Heart right ventricle (tissue), 16 donors: Measurements from ENCODE around the gene TANGO6. TPM values are rescaled to one million over a fixed set of nuclear protein-coding genes. Genes with fewer than 3 reads are reported as not detected.
A peak's percentile ranks its signal among the peaks of the same experiment; 100 is the strongest.

Source experiments
- ATAC-seq, 8 donors: fragments of 200-7000 bp; cut with Tn5 transposase; one replicate each; pipeline ENCODE4 v1.9.1; 2020; ENCODE audit warnings: mild to moderate bottlenecking in 8 of 8, moderate library complexity in 8 of 8, moderate number of reproducible peaks in 1 of 8
- DNase-seq, 2 donors: peaks; one replicate each; pipeline ENCODE4 v3.0.0-alpha.2; 2020
- H3K27ac ChIP-seq, 10 donors: fragments of 200-600 bp; sonication (generic) in 2 of 10; one replicate each; pipeline versions ENCODE4 v1.5.0 to v1.8.0; 2020 to 2022; ENCODE audit warnings: mild to moderate bottlenecking in 3 of 10
- H3K27me3 ChIP-seq, 7 donors: fragments of 200-600 bp; one replicate each; pipeline ENCODE4 v1.8.0; 2021 to 2022; ENCODE audit warnings: mild to moderate bottlenecking in 2 of 7
- H3K36me3 ChIP-seq, 9 donors: fragments of 200-600 bp; sonication (generic) in 1 of 9; one replicate each; pipeline versions ENCODE4 v1.5.0 to v1.8.0; 2020 to 2022; ENCODE audit warnings: mild to moderate bottlenecking in 2 of 9
- H3K4me1 ChIP-seq, 9 donors: fragments of 200-600 bp; sonication (generic) in 1 of 9; one replicate each; pipeline versions ENCODE4 v1.5.0 to v1.8.0; 2020 to 2022; ENCODE audit warnings: mild to moderate bottlenecking in 4 of 9
- H3K4me3 ChIP-seq, 10 donors: fragments of 200-600 bp; sonication (generic) in 2 of 10; one replicate each; pipeline versions ENCODE4 v1.5.0 to v1.8.0; 2020 to 2022; ENCODE audit warnings: mild to moderate bottlenecking in 7 of 10, moderate library complexity in 2 of 10
- H3K9me3 ChIP-seq, 11 donors: fragments of 200-600 bp in 10 of 11; sonication (generic) in 2 of 11; one replicate each; pipeline versions ENCODE4 v1.5.0 to v1.8.0; 2013 to 2022; ENCODE audit warnings: mild to moderate bottlenecking in 2 of 11, control low read depth in 1 of 11, moderate library complexity in 1 of 11
- CTCF ChIP-seq, 9 donors: fragments of 200-600 bp; sonication (generic) in 2 of 9; IDR thresholded peaks; one replicate each; pipeline versions ENCODE4 v1.5.0 to v1.8.0; 2021 to 2022; ENCODE audit warnings: antibody characterized with exemption in 9 of 9, mild to moderate bottlenecking in 5 of 9, moderate library complexity in 1 of 9
- WGBS, 2 donors: extraction: QIAGEN DNeasy Blood & Tissue Kit; methylation state at CpG; one replicate each; pipeline ENCODE4 v1.1.7; 2013; ENCODE audit warnings: inconsistent platforms in 1 of 2; 5-methylcytosine and 5-hydroxymethylcytosine counted together
- intact Hi-C, 10 donors: fragments of 100-400 bp; cut with DNase I; formaldehyde crosslinking; loops; one replicate each; pipeline versions ENCODE4 v1.11.1 to v1.14.2; 2022
- polyA plus RNA-seq, 2 donors: library from polyadenylated mRNA; stranded (reverse); fragments of 200-250 nt; gene quantifications; one replicate each; pipeline ENCODE4 v1.2.3, GENCODE V29; 2013
- total RNA-seq, 10 donors: library from RNA; stranded (reverse); fragmentation: NEBNext Ultra II Directional in 3 of 10; extraction: Animal tissue kit (Norgen Biotek cat#: 25700) in 3 of 10; gene quantifications; one replicate each; pipeline versions ENCODE4 v1.2.1 to v1.2.4, GENCODE V29; 2021 to 2023
- donor health status: Arrhythmogenic right ventricular cardiomyopathy.
- donor health status: ischemic (EF 13 %, LVEDD 7.1; RV severe dilation, severe dysfunction).
- donor health status: healthy with polysubstance abuse.
- donor health status: DM: no; HTN: yes; CAD: no.
- donor health status: DM: no; HTN: no; CAD: no.
- donor health status: ischemic (EF 25% LVEDD 6.9; RV normal size, moderate dysfunction).
- donor health status: ischemic (EF 25% LVEDD 5.7; RV mildly dilated, moderate dysfunction).
- donor health status: healthy.
- donor health status: DM: yes; HTN: yes; CAD: no.
- donor health status: Ischemic cardiomyopathy.
- donor health status: ischemic (EF 35%, LVEDD 5.7; RV mildly dilated, moderate dysfunction).
- donor health status: nonischemic (EF 11% LVEDD 7.7; RV severe dilation, severe dysfunction).
- donor health status: DM: yes; HTN: yes; CAD: no.
- donor health status: PGD.
- donor health status: ischemic (EF 29% LVEDD 5.4; RV normal size, mild dysfunction).
- donor health status: nonischemic (EF 23%, LVEDD 6.1; RV moderate dilation, normal function).

The TANGO6 gene
- total and polyA plus RNA-seq, 12 donors, result 1.8 to 12.9 (median 8.0) TPM

DNA sequence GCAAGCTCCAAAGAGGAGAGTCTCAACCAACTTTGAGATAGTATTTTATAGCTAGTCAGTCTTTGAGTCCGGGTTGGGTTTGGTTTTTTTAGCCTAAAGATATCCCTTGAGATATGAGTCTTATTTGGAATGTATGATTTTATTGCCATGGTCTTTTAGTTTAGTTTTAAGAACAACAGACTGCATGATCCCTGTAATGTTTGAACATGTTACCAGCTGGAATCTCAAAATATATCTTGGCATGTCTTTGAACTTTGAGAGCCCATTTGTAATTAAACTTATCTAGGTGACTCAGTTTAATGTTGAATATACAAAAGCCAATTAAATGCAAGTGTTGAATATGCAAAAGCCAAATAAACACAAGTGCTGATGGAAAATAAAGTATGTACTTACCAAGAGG, 100.6 kb downstream of the TANGO6 start:
- intact Hi-C loops, result no loop called here
- 79 to 91% methylated on average over 1 of the region's 1 CpG for WGBS, 2 donors
- no peak for TF ChIP-seq CTCF (IDR thresholded peaks at IDR 0.05)

DNA sequence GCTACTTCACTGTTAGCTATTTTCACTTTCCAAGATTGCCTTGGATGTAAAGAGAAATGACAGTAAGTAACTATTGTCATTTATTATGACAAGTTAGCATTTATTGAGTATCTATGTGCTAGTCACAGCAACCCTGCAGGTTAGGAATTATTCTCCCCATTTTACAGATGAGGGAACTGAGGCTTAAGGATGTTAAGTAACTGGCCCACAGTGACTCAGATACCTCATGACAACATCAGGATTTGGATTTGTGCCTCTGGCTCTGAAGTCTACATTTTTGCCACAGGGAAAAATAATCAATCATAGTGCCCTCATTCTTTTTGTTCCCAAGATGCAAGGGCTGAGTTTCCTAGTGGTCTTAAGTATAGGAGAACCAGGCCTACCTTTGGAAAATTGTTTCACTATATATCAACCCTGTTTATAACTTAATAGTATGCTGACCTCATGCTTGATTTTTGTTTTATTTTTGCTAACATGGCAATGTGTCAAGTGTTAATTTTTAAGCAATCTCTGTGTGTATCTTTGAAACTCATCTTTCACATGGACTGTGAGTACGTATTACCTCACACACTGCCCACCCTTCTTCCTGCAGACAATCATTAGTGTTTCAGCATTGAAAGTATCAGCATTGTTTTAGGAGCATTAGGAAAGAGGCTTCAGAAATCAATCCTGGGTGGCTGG, 105.0 kb downstream of the TANGO6 start:
- peaks cover 0 to 17% (median 4%) of the 10 kb centered on the region in 9 donors for H3K36me3 ChIP-seq
- DNase-seq (no peak), ATAC-seq (no peak)
- intact Hi-C loops, result no loop called here
- peaks cover 0 to 17% (median 9%) of the 10 kb centered on the region in 11 donors for H3K9me3 ChIP-seq
- 90 to 98% methylated on average over 1 of the region's 1 CpG for WGBS, 2 donors
- TF ChIP-seq CTCF (IDR thresholded peaks at IDR 0.05), result no peak
- no peak overlapping the region for H3K27ac ChIP-seq
- no peak overlapping the region for H3K4me3 ChIP-seq
- no peaks in the 10 kb centered on the region for H3K27me3 ChIP-seq
- no peaks in the 10 kb centered on the region for H3K4me1 ChIP-seq

More for the DNA sequence above, 100.6 kb downstream of the TANGO6 start:
- DNase-seq, result no peak
- ATAC-seq, result no peak
- Histone ChIP-seq H3K27ac (no peak overlapping the region), H3K4me3 (no peak overlapping the region), H3K27me3 (no peaks in the 10 kb centered on the region), H3K36me3 (peaks cover 0 to 17% (median 4%) of the 10 kb centered on the region in 9 donors), H3K9me3 (peaks cover 0 to 17% (median 9%) of the 10 kb centered on the region in 11 donors), H3K4me1 (no peaks in the 10 kb centered on the region)

- TF ChIP-seq CTCF (IDR thresholded peaks at IDR 0.05), result no peak
- no peak for ATAC-seq
- no peaks in the 10 kb centered on the region for H3K36me3 ChIP-seq
- no peaks in the 10 kb centered on the region for H3K9me3 ChIP-seq
- intact Hi-C loops, result no loop called here
- H3K27ac ChIP-seq, result no peak overlapping the region
- H3K27me3 ChIP-seq, result no peaks in the 10 kb centered on the region
- H3K4me1 ChIP-seq, result peaks cover 0 to 13% (median 0%) of the 10 kb centered on the region in 9 donors
- DNase-seq, result no peak
- 85 to 90% methylated on average over 2 of the region's 2 CpGs for WGBS, 2 donors
- H3K4me3 ChIP-seq, result no peak overlapping the region
Observed at GRCh38 chr16:68951991-68952877, 108.9 kb downstream of the TANGO6 start.

DNA sequence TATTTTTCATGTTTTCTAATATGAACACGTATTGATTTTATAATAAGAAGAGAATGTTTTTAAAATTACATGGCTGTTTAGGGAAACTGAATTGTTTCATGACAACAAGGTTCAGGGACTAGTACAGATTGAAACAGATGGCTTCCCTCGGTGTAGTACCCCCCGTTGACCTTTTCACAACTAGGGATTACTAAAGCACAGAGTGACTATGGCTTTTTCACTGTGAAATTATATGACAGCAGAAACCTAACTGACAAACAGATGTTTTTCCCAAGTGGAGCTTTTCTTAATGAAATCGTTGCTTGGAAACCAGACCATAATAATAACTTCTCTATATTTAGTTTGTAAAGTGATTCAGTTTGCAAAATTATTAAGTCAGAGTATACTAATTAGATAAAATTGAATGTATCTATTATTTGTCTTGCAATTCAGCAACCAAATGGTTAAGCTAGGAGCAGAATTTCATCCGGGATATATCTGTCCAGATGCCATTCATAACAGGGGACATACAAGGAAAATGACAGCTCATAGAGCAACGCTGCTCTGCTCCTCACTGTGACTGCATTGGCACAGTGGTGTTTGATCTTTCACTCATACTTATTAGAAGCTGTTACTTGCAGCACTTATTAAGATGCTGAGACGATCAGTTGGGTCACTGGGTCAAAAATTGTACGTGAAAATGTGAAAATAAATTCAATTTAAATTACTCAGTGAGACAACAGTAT, 111.7 kb downstream of the TANGO6 start:
- intact Hi-C loops, result no loop called here
- ATAC-seq, result peak in 6 of 8 donors; percentile 53 to 84 (median 66)
- H3K36me3 ChIP-seq, result no peaks in the 10 kb centered on the region
- WGBS, 2 donors, result 45% methylated on average over 8 of the region's 8 CpGs
- DNase-seq, result no peak
- no peaks in the 10 kb centered on the region for H3K27me3 ChIP-seq
- no peak for TF ChIP-seq CTCF (IDR thresholded peaks at IDR 0.05)
- H3K4me3 ChIP-seq, result no peak overlapping the region
- peaks cover 0 to 13% (median 0%) of the 10 kb centered on the region in 9 donors for H3K4me1 ChIP-seq
- no peaks in the 10 kb centered on the region for H3K9me3 ChIP-seq
- H3K27ac ChIP-seq, result peak overlapping the region in 3 of 10 donors; percentile 4 to 55 (median 18)
